Daoy (cell line): ENCODE data around the gene HS6ST1. TPM values are rescaled to one million over a fixed set of nuclear protein-coding genes. Genes with fewer than 3 reads are reported as not detected.

Experiments
- DNase-seq: peaks from one replicate; pipeline ENCODE4 v3.0.0-alpha.2; 2015; ENCODE audit warnings: low read depth
- total RNA-seq: library from RNA; depleted of rRNA; stranded (reverse); fragments of >200 nt; shearing (Covaris generic); gene quantifications from 2 replicates; pipeline ENCODE4 v1.2.3, GENCODE V29; 2014

Gene HS6ST1
- total RNA-seq, 1 experiment from 2014 or later = 13.0 TPM

DNA sequence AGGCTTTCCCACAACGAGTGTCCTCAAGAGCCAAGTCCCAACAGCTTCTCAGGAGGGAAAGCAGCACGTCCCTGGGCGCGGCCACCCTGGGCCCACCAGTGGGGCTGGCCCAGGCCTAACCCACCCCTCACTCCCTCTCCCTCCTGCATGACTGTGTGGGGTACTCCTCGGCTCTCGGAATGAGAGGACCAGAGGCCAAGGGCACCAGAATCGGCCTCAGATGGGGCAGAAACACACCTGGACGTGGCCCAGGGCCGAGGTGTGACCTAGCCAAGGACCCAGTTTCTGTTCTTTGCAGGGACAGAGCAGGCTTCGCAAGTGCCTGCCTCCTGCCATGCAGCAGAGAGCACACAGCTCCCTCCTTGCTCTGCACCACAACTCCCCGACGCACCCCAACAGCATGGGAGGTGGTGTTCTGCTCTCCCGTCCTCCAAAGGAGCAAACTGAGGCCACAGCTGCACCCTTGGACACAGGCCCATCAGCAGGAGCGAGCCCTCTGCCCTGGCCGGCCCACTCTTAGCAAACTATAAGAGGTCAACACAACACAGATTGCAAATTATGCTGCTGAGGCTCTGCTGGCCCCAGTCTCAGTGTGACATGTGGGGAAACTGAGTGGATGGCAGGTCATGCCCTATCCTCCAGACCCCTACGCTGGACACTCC lies 19.7 kb downstream of the HS6ST1 start:
- DNase-seq = no peak

GRCh38 chr2:128298286-128298685 lies 20.4 kb downstream of the HS6ST1 start:
- DNase-seq = no peak

- no peak for DNase-seq
These were observed 24.7 kb downstream of the HS6ST1 start for GRCh38 chr2:128293870-128294455.

DNA sequence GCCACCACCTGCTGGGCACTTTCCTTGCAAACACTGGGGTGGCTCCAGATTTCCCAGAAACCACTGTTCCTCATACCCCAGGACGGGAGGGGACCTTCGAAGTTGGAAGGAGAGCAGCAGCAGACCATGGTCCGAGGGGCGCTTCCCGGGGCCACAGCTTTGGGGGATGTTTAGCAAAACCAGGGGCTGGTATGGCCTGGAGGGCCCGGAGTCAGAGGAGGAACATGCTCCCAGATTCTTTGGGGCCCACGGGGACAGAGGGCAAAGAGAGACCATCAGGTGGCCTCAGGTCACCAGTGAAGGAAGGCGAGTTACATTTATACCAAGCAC lies 25.3 kb downstream of the HS6ST1 start:
- DNase-seq = no peak

- DNase-seq = peak; percentile 19
These were observed 25.9 kb downstream of the HS6ST1 start for GRCh38 chr2:128292599-128293425.

DNA sequence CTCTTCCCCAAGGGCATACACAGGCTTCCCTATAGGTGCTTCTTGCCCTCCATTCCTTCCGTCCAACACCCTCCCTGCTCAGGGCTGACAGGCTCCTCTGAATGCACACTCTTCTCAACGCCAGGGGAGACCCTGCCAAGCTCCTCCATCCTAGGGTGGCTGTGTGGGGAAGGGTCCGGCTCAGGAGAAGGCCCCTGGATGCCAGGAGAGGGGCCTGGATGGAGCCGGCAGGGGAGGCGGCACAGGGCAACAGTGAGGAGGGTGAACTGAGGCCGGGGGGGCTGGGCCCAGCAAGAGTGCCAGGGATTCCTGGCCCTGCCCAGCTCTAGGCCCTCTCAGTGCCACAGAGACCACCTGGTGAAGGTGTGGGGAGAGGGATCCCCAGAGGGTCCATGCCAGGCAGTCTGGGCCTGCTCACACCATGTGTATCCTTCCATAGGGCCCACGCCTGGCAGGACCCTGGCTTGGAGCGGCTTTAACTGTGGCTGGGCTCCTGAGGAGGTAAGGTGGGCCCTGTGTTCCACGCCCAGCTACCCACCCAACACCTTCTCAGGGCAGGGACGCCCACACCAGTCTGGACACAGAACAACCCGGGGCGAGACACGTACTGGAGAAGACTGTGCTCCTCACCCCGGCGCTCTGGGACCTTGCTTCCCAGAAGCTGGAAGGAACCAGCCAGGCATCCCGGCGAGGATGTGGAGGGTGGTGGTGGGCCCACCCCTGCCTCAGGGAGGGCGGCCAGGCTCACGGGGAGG lies 26.6 kb downstream of the HS6ST1 start:
- DNase-seq = no peak

DNA sequence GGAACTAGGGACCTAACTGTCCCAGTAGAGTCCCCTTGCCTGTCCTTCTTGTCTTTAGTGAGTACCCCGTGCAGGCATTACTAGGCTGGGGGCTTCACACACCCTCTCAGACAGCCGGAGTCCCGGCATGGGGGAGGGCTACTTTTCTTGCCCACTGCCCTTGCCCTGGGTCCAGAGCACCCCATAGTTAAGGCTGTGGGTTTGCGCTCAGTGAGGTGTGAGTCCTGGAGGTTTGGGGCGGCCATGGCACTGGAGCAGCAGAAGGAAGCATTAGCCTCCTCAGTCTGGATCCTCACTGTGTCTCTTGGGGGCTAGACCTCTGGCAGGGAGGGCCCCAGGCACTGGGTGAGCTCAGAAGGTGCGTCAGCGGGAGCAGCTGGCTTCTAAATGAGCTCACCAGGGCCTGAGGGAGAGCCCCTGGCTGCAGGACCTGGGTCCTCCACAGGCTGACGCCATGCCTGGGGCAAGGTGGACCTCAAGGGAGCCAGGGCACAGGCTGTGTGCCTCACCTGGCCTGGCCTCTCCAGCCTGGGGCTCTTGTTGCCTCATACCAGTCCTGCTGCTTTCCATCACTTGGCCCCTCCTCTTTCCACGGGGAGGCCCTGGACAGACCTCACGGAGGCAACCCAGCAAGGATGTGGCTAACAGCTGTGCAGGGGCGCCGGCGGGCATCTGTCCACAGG lies 27.4 kb downstream of the HS6ST1 start:
- no peak for DNase-seq

GRCh38 chr2:128290356-128290755 lies 28.3 kb downstream of the HS6ST1 start:
- DNase-seq = no peak

DNA sequence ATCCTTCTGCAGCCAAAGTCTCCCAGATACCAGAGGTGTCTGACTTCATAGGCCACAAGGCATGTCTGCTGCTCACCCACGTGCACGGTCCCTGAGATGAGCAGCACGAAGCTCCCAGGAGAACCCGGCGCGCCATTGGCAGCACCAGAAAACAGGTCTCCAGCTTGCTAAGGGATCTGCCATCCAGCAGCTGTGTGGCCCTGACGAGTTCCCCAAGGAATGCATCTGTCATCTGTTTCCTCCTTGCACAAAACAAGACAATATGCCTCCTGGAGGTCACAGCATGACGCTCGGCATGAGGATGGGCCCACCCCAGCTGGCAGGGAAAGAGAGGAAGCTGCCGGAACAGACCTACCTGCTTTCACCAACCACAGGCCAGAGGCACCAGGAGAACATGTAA lies 29.2 kb downstream of the HS6ST1 start:
- DNase-seq = no peak

GRCh38 chr2:128288781-128289180 lies 29.9 kb downstream of the HS6ST1 start:
- DNase-seq = no peak

DNA sequence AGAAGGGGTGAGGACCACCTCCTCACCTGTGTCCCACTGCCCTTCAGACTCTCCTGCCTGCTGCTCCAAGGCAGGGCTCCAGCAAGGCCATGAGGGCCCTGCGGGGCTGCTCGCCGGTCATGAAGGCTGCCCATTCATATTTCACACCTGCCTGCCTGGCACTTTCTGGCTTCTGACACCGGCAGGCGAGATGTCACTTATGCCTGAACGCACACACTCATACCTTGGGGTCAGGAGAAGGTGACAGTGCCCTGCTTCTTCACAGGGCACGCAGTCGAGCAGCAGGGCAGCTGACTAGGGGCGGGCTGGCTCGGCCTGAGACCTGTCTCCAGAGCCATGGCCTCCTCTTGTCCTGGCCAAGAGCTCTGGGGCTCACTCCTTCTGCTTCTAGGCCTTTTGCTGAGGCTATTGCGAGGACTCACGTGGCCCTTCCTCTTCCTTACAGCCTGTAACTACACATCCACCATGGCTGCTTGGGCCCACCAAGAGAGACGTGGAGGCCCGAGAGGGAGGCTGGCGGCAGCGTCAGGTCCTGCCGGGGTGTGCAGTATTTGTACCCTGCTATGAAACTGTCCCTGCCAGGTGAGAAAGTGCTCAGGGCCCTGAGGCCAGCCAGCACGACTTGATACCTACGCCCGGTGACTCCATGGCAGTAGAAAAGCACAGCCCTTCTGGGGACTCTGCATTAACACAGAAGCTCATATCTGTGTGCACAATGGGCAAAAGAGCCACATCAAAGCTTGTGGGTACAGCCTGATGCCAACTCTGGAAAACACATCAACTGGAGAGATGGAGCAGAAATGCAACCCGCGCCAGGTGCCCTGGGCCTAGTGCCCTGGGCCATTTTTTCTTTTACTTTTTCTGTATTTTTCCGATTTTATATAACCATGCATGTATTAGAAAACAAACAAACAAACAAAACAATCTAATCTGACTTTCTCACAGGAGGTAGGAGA lies 30.6 kb downstream of the HS6ST1 start:
- DNase-seq = no peak

DNA sequence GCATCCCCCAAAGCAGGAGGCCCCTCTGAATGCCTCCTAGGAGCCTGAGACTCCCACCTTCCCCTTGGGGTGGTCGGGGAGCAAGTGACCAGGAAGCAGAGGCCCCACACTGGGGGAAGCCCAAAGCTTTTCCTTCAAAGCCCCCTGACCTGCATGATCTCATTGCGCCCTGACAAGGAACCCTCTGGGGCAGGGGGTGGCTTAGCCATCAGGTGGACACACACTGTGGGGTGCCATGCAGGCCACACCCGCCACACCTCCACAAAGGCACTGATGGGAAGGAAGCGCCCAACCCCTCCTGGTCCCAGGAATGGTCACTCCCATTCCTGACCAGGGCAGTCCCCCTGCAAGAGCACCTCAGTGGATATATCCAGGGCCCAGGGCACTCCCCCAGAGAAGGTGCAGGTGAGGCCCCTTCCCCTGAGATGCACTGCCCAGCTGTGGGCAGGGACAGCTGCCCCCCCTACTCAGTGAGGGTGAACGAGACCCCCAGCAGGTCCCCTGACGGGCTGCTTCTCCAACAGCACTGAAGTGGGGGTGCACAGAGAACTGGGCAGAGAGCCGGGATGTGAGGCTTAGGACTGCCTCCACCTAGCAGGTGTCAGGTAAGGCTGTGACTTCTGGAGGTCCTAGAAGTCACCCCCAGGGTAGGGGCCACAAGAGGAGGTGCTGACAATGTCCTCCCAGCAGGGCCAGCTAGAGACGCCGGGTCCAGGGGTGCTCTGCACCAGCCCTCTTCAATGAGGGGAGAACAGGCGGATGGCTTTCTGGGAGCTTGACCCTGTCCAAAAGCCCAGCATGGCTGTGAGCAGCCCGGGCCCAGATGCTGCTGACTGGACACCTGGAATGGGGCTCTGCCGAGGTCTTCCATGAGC lies 31.5 kb downstream of the HS6ST1 start:
- DNase-seq = no peak

- no peak for DNase-seq
These were observed 32.5 kb downstream of the HS6ST1 start for GRCh38 chr2:128286011-128286721.

DNA sequence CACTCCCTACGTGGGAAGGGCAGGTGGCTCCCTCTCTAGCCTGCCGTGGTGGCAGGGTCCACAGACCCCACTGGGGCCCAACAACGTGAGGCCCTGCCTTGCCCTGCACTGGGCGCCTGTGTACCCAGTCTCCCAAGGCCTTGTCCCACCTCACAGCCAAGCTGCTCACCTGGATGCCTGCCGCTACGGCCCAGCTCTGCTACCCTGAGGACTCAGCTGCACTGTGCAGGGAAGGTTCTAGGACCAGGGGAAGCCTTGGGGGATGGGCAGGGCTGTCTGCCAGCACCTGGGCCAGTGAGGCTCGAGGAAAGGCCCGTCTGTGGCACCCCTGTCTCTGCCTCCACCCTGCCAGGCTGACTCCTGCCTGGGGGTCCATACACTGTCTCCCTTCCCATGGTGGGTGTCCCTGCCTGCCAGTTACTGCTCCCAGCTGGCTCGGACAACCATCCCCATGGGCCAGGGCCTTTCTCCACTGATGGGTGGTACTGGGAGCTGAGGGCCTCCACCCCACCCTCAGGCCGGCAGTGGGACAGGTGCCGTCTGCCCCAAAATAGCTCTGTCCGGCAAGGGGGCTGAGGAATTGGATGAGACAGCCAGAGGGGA lies 33.2 kb downstream of the HS6ST1 start:
- no peak for DNase-seq

DNA sequence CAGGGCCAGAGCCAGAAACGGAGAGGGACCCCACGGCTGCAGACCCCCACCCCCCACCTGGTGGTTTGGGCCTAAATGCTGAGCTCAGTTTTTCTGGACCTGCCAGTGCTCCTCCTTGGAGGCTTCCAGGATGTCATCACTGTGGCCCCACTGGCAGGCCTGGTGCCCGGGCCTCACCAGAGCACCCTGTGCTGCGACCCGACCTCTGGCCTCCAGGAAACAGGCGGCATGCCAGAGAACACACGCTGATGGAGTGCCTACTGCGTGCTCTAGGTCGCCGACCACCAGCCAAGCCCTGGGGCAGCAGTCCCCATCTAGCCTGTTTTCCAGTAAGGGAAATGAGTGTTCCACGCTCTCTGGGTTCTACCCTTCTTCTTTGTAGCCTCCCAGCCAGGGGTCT lies 33.8 kb downstream of the HS6ST1 start:
- no peak for DNase-seq

DNA sequence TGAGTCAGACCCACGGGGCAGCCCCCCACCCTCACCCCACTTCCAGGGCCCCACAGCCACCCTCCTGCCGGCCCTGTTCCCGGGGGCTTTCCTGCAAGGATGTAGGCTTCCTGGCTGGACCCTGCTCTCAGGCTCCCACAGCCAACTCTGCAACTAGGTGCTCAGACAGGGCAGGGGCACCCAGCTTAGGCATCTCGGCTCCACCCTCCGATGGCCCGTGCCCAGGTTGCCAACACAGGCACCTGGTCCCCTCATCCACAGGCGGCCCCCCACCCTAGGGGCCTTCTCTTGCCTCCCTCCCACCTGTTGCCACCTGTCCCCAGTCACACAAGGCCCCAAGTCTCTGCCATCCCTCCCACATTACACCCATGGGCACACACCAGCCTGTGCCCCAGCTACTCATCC lies 34.6 kb downstream of the HS6ST1 start:
- DNase-seq = no peak

DNA sequence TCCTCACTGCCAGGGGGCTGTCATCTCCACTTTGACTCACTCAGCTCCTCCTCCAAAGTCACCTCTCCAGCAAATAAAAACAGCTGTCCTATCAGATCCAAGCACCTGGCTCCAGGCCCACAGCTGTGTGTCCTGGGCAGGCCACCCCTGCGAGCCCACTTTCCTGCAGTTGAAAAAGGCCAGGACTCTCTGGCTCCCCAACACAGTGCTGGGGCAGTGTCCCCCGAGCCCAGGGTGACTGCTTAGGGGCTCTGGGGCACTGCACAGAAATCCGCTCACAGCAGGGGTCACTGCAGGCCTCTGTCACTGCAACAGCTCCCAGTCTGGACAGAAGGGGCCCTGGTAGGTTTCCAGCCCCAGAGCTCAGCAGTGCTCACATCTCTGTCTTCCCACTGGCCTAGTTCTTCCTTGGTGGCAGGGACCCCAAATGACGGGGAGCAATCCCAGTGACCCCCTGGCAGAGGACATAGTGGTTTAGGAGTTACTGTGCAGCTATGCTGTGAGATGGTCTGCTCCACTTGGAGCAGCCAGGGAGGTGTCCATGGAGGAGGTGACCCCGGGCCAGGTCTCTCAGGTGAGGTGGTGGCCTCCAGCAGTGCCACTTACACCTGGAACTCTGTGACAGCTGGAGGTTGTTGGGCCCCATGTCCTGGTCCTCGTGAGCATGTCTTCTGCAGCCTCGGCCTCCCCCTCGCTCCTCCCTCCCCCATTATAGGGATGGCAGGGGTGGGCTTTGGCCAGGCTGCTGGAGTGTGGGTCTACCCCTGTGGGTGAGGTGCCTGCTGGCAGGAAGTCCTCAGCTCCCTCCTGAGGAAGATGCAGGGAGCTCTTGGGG lies 35.5 kb downstream of the HS6ST1 start:
- no peak for DNase-seq
